ENCODE results near the gene CDC25B.

Gene CDC25B

GRCh38 chr20:3784216-3784853 lies 11.8 kb upstream of the CDC25B start:
- no peak for DNase-seq (ENCODE audit: low spot score)
- TF ChIP-seq CTCF (IDR thresholded peaks at IDR 0.05; ENCODE audit: borderline replicate concordance, control extremely low read depth, extremely low read depth, insufficient read depth, missing control alignments): no peak
- in situ Hi-C loops (cut with MboI; ENCODE audit: low sequenced_read_pairs, unreplicated experiment): no loop called here

- in situ Hi-C loops (cut with MboI; ENCODE audit: low sequenced_read_pairs, unreplicated experiment): no loop called here
Observed at GRCh38 chr20:3784863-3785239, 11.3 kb upstream of the CDC25B start.

DNA sequence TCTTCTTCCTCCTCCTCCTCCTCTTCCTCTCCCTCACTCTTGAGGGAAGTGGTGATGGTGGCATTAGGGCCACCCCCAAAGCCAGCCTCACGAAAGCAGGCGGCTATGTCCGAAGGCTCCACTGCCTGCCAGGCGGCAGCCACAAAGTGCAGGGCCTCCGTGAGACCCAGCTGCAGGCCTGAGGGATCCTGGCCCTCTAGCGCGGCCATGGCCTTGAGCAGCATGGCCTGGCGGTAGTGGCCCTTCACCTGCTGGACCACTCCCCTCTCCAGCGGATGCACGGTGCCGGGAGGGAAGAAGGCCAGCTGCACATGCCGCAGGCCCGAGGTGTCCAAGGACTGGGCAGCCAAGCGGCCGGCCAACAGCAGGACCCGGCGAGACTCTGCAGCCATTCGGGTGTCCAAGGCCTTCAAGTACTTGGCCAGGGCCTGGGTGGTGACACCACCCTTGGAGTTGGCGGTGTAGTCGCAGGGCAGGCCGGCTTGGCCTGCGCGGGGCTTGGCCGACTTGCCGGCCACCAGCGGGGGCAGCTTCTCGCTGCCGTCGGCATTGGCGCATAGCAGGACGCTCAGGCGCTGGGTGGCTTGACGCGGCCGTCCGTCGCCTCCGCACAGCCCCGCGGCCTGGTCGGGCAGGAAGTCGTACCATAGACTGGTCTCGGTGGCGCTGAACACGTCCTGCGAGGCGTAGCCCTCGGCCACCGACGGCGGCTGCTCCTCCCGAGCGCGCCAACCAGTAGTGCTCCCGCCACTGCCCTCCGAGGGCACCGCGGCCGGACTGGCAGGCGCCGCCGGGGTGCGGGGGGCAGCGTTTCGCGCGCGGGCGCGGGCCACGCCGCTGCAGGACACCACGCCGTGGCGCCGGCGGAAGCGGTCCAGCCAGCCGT lies 10.6 kb upstream of the CDC25B start:
- in situ Hi-C loops (cut with MboI; ENCODE audit: low sequenced_read_pairs, unreplicated experiment): no loop called here
- no peak for DNase-seq (ENCODE audit: low spot score)
- TF ChIP-seq CTCF (IDR thresholded peaks at IDR 0.05; ENCODE audit: borderline replicate concordance, control extremely low read depth, extremely low read depth, insufficient read depth, missing control alignments): no peak

More at GRCh38 chr20:3784863-3785239, 11.3 kb upstream of the CDC25B start:
- no peak for DNase-seq (ENCODE audit: low spot score)
- no peak for TF ChIP-seq CTCF (IDR thresholded peaks at IDR 0.05; ENCODE audit: borderline replicate concordance, control extremely low read depth, extremely low read depth, insufficient read depth, missing control alignments)

- in situ Hi-C loops (cut with MboI; ENCODE audit: low sequenced_read_pairs, unreplicated experiment): no loop called here
- peak; percentile 60 for DNase-seq (ENCODE audit: low spot score)
- TF ChIP-seq CTCF (IDR thresholded peaks at IDR 0.05; ENCODE audit: borderline replicate concordance, control extremely low read depth, extremely low read depth, insufficient read depth, missing control alignments): no peak
Observed at GRCh38 chr20:3786126-3786484, 10.0 kb upstream of the CDC25B start.

DNA sequence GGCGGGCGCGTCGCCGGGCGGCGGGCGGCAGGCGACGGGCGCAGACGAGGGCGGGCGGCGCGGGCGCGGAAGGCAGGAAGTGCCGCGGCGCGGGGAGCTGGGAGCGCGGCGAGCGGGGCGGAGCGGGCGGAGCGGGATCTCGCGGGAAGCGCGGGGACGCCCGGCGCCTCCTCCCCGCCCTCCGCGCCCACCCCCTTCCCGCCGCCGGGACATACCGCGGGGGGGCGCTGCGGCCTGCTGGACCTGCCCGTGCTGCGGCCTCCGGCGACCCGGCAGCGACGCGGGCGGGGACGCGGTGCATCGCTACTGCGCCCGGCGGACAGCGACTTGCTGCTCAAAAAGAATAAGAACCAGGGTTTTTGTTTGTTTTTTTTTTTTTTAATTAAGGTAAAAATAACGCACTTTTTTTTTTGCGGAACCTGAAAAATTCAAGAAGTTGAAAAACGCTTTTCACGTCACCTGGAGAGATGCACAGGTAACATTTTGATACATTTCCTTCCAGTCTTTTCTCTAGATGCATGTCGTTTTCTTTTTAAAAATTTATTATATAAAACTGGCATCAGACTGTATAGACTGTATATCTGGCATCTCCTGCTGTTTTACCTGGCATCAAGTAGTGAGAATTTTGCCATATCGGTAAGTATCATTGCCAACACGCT lies 9.3 kb upstream of the CDC25B start, which contains the start of gene CENPB:
Gene CENPB (minus strand): TSS at position 76 of the 659 bp plus-strand sequence. CDS start 257 bp downstream, outside the sequence.
- in situ Hi-C loops (cut with MboI; ENCODE audit: low sequenced_read_pairs, unreplicated experiment): no loop called here
- peak; percentile 84 for TF ChIP-seq CTCF (IDR thresholded peaks at IDR 0.05; ENCODE audit: borderline replicate concordance, control extremely low read depth, extremely low read depth, insufficient read depth, missing control alignments)
- DNase-seq (ENCODE audit: low spot score): peak; percentile 97

DNA sequence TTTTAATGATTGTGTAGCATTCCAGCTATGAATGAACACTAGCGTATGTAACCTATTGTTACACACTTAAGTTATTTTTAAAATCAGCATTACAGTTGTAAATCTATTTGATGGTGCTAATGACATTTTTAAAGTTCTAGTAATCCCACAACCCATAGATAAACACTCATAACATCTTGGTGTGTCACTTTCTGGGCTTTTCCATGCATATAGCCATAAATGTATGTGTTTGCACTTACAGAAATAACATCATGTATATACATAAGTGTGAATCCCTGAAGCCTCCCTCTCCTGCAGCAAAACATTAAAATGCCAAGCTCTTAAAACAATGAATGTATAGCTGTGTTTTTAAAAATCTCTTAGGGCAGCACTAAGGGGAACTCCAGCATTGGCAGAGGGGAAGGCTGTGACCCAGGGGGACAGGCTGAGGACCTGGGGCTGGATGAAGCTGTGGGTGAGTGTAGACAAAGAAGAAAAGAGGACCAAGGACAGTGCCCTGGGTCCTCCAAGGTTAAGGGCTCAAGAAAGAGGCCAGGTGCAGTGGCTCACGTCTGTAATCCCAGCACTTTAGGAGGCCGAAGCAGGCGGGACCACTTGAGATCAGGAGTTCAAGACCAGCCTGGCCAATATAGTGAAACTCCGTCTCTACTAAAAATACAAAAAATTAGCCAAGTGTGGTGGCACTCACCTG lies 8.6 kb upstream of the CDC25B start:
- in situ Hi-C loops (cut with MboI; ENCODE audit: low sequenced_read_pairs, unreplicated experiment): no loop called here
- no peak for TF ChIP-seq CTCF (IDR thresholded peaks at IDR 0.05; ENCODE audit: borderline replicate concordance, control extremely low read depth, extremely low read depth, insufficient read depth, missing control alignments)
- DNase-seq (ENCODE audit: low spot score): no peak
